Endothelial cell of umbilical vein (primary cell): ENCODE measurements around the gene TEX9. TPM values are rescaled to one million over a fixed set of nuclear protein-coding genes. Genes with fewer than 3 reads are reported as not detected.

Source experiments
- BruUV-seq: library from RNA; stranded (reverse); fragments of 400-500 nt; replicated peaks from 2 replicates; lab custom pipeline; 2021; lab: Mats Ljungman, UMichigan
- CTCF ChIA-PET: fragments of 300-600, 350-600 bp; sonication (Branson Sonifier 250); formaldehyde crosslinking; loops from one replicate; lab custom pipeline; 2021; ENCODE audit warnings: antibody characterized with exemption, inconsistent platforms; lab: Charles Lee
- POLR2A ChIA-PET: fragments of 300-600, 350-600 bp; sonication (Branson Sonifier 250); formaldehyde crosslinking; loops from one replicate; lab custom pipeline; 2021; ENCODE audit warnings: antibody characterized with exemption, inconsistent platforms; lab: Charles Lee
- DNase-seq: peaks from one replicate; pipeline ENCODE4 v3.0.0-alpha.2; 2011; ENCODE audit warnings: low read depth, low spot score
- FAIRE-seq: peaks from 2 replicates; lab custom pipeline; 2011; peaks lifted over from hg19 to GRCh38; lab: Jason Lieb, UNC
- H2AFZ ChIP-seq: 2 replicates; pipeline ENCODE4 v1.6.0; 2012; ENCODE audit warnings: low read depth, low read length, control low read depth, inconsistent platforms
- H3K27ac ChIP-seq: 2 replicates; pipeline ENCODE4 v1.5.1; 2011; ENCODE audit warnings: low read depth, mild to moderate bottlenecking, control low read depth, low read length, moderate library complexity; ENCODE audit not compliant: insufficient read depth
- H3K27me3 ChIP-seq, 2 experiments: 2 replicates each; pipeline versions ENCODE4 v1.6.0 to v1.6.1; 2011; ENCODE audit warnings: low read length in 2 of 2, mixed read lengths in 1 of 2; ENCODE audit not compliant: control insufficient read depth in 2 of 2, insufficient read depth in 2 of 2
- H3K36me3 ChIP-seq, 2 experiments: 2 replicates in 1 of 2; 3 replicates in 1 of 2; pipeline ENCODE4 v1.5.1; 2011; ENCODE audit warnings: low read length in 2 of 2, mild to moderate bottlenecking in 1 of 2, moderate library complexity in 1 of 2; ENCODE audit not compliant: control insufficient read depth in 2 of 2, insufficient read depth in 2 of 2; ENCODE audit errors: extremely low read depth in 1 of 2
- H3K4me1 ChIP-seq: 3 replicates; pipeline ENCODE4 v1.5.1; 2011; ENCODE audit warnings: mild to moderate bottlenecking, low read length; ENCODE audit not compliant: control insufficient read depth, insufficient read depth; ENCODE audit errors: extremely low read depth
- H3K4me2 ChIP-seq: 2 replicates; pipeline ENCODE4 v1.6.1; 2011; ENCODE audit warnings: low read length, control low read depth, mixed read lengths; ENCODE audit not compliant: insufficient read depth
- H3K4me3 ChIP-seq, 3 experiments: fragments of 200-600 bp in 1 of 3; sonication (generic), shearing (Covaris generic) in 1 of 3; replicated peaks in 1 of 3; 2 replicates each; pipeline ENCODE4 v1.5.1; 2011 to 2016; ENCODE audit warnings: control low read depth in 3 of 3, low read length in 3 of 3, mild to moderate bottlenecking in 2 of 3, inconsistent platforms in 1 of 3, low read depth in 1 of 3, moderate library complexity in 1 of 3; ENCODE audit not compliant: insufficient read depth in 1 of 3
- H3K79me2 ChIP-seq: 2 replicates; pipeline ENCODE4 v1.6.0; 2012; ENCODE audit warnings: low read length, inconsistent platforms; ENCODE audit not compliant: control insufficient read depth, insufficient read depth
- H3K9ac ChIP-seq: replicated peaks from 2 replicates; pipeline ENCODE3; 2011; ENCODE audit warnings: low read length, control low read depth; ENCODE audit not compliant: insufficient read depth; ENCODE audit errors: extremely low read depth
- H3K9me1 ChIP-seq: replicated peaks from 3 replicates; pipeline ENCODE4 v1.6.0; 2011; ENCODE audit warnings: mild to moderate bottlenecking, low read length; ENCODE audit not compliant: control insufficient read depth, insufficient read depth; ENCODE audit errors: extremely low read depth
- H3K9me3 ChIP-seq: replicated peaks from 2 replicates; pipeline ENCODE4 v1.5.1; 2012; ENCODE audit warnings: low read length, inconsistent platforms; ENCODE audit not compliant: control insufficient read depth, insufficient read depth
- H4K20me1 ChIP-seq: replicated peaks from 2 replicates; pipeline ENCODE3; 2011; ENCODE audit warnings: mild to moderate bottlenecking, low read length; ENCODE audit not compliant: control insufficient read depth, insufficient read depth; ENCODE audit errors: extremely low read depth
- CTCF ChIP-seq, 2 donors: IDR thresholded peaks; 1 replicate in 1 of 2; 2 replicates in 1 of 2; pipeline ENCODE4 v1.5.1; 2011; ENCODE audit warnings: low read length in 2 of 2, mild to moderate bottlenecking in 2 of 2, moderate library complexity in 2 of 2, control low read depth in 1 of 2, inconsistent platforms in 1 of 2, low read depth in 1 of 2; ENCODE audit not compliant: insufficient read depth in 1 of 2; ENCODE audit errors: extremely low read depth in 1 of 2
- EZH2 ChIP-seq: IDR thresholded peaks from 2 replicates; pipeline ENCODE4 v1.6.1; 2012; ENCODE audit warnings: borderline replicate concordance, low read depth, mild to moderate bottlenecking, moderate library complexity, low read length, inconsistent platforms; ENCODE audit not compliant: severe bottlenecking
- FOS ChIP-seq: IDR thresholded peaks from 2 replicates; pipeline ENCODE4 v1.6.1; 2011; ENCODE audit warnings: mild to moderate bottlenecking, low read length, moderate library complexity, borderline replicate concordance; ENCODE audit not compliant: insufficient read depth
- GATA2 ChIP-seq: IDR thresholded peaks from 2 replicates; pipeline ENCODE4 v1.7.0; 2011; ENCODE audit warnings: low read depth, mild to moderate bottlenecking, moderate library complexity, mixed read lengths, low read length; ENCODE audit not compliant: insufficient read length, insufficient read depth
- JUN ChIP-seq: IDR thresholded peaks from 2 replicates; pipeline ENCODE4 v1.6.1; 2011; ENCODE audit warnings: borderline replicate concordance, low read depth; ENCODE audit not compliant: insufficient read length, insufficient read depth
- MAX ChIP-seq: IDR thresholded peaks from 2 replicates; pipeline ENCODE4 v1.6.1; 2011; ENCODE audit not compliant: insufficient read depth, insufficient read length
- MYC ChIP-seq: IDR thresholded peaks from one replicate; pipeline ENCODE4 v1.6.1; 2011; ENCODE audit warnings: mild to moderate bottlenecking, low read depth, low read length
- POLR2A ChIP-seq: IDR thresholded peaks from 2 replicates; pipeline ENCODE4 v1.6.1; 2012; ENCODE audit warnings: low read depth, mild to moderate bottlenecking, control low read depth, low read length
- POLR2AphosphoS5 ChIP-seq: IDR thresholded peaks from 2 replicates; pipeline ENCODE4 v1.6.1; 2012; ENCODE audit warnings: low read depth, mild to moderate bottlenecking, control low read depth, low read length, moderate library complexity; ENCODE audit not compliant: insufficient read depth
- dilution Hi-C: fragments of 300-500 bp; cut with MboI; formaldehyde crosslinking; loops from one replicate; pipeline ENCODE4 v1.15.0; 2019; ENCODE audit warnings: low sequenced_read_pairs; ENCODE audit not compliant: extremely low pct_ligation_motif_present
- intact Hi-C: fragments of 100-400 bp; cut with micrococcal nuclease; formaldehyde crosslinking; loops from one replicate; pipeline ENCODE4 v1.10.0; 2022
- polyA plus RNA-seq, 4 experiments: library from polyadenylated mRNA; depleted of rRNA in 3 of 4; stranded (reverse) in 3 of 4; unstranded in 1 of 4; fragments of >200 nt; gene quantifications; 2 replicates each; pipeline versions ENCODE4 v1.2.1 to v1.2.3, GENCODE V29; 2011 to 2012; ENCODE audit warnings: missing spikeins in 1 of 4
- total RNA-seq: library from RNA; stranded (reverse); gene quantifications from 2 replicates; pipeline ENCODE4 v1.2.3, GENCODE V29; 2021

The TEX9 gene
- total and polyA plus RNA-seq, 2 donors (not counting 3 experiments of a cell fraction or from before 2014, with no cell fraction given) = 0.33 to 1.7 TPM

GRCh38 chr15:56353119-56353518 is 12.1 kb upstream of the TEX9 start:
- no peak overlapping the region for H3K4me2 ChIP-seq
- H4K20me1 ChIP-seq = no peaks in the 10 kb centered on the region
- no TSS peak for BruUV-seq
- no peaks in the 10 kb centered on the region for H3K36me3 ChIP-seq
- no peak overlapping the region for H3K4me3 ChIP-seq
- CTCF ChIA-PET = interaction anchor here (1.0 to 1.1 kb wide), 3 partner anchors 10 to 87 kb away, joined by 3 to 4 read pairs (median 3); partner anchors contain the start of gene TEX9
- no peak overlapping the region for H3K27ac ChIP-seq
- no peaks in the 10 kb centered on the region for H3K79me2 ChIP-seq
- POLR2A ChIA-PET = no interaction called here
- TF ChIP-seq EZH2 (no peak), MYC (no peak), JUN (no peak), GATA2 (no peak), FOS (no peak), CTCF (IDR thresholded peaks at IDR 0.05; ENCODE audit: extremely low read depth in 1 of 2, insufficient read depth in 1 of 2, low read depth in 1 of 2, low read length in 2 of 2) (no peak), POLR2A (no peak), MAX (no peak), POLR2AphosphoS5 (no peak)
- dilution Hi-C loops (no loop called here), intact Hi-C loops (no loop called here)
- no peak overlapping the region for H3K9ac ChIP-seq
- H3K27me3 ChIP-seq = no peaks in the 10 kb centered on the region
- FAIRE-seq = no peak
- H3K9me1 ChIP-seq = no peaks in the 10 kb centered on the region
- H3K9me3 ChIP-seq = no peaks in the 10 kb centered on the region
- no peaks in the 10 kb centered on the region for H3K4me1 ChIP-seq
- no peak overlapping the region for H2AFZ ChIP-seq
- DNase-seq = no peak
